Activated CD4-positive, alpha-beta memory T cell treated with anti-CD3 and anti-CD28 coated beads, Interleukin-2, amount 10 ng/mL, durations not matched to agents 7 days and 5 days (primary cell): ENCODE results near the gene EIF3K. TPM values are rescaled to one million over a fixed set of nuclear protein-coding genes. Genes with fewer than 3 reads are reported as not detected.
A peak's percentile ranks its signal among the peaks of the same experiment; 100 is the strongest.

Experiments
- CTCF ChIA-PET: fragments of 350-600 bp; sonication (Branson Sonifier 250); formaldehyde crosslinking; loops from one replicate; lab custom pipeline; 2021; ENCODE audit warnings: antibody characterized with exemption, inconsistent platforms; lab: Charles Lee
- POLR2A ChIA-PET: fragments of 350-600 bp; sonication (Branson Sonifier 250); formaldehyde crosslinking; loops from one replicate; lab custom pipeline; 2021; ENCODE audit warnings: antibody characterized with exemption; lab: Charles Lee
- DNase-seq: peaks from one replicate; pipeline ENCODE4 v3.0.0-alpha.2; 2020
- H3K27ac Mint-ChIP-seq: one replicate; pipeline ENCODE4 v1.8.0; 2021; ENCODE audit warnings: mild to moderate bottlenecking, mixed read lengths
- H3K27me3 Mint-ChIP-seq: one replicate; pipeline ENCODE4 v1.8.0; 2021; ENCODE audit warnings: mixed read lengths
- H3K36me3 Mint-ChIP-seq: one replicate; pipeline ENCODE4 v1.8.0; 2021; ENCODE audit warnings: low read depth, mixed read lengths
- H3K4me1 Mint-ChIP-seq: one replicate; pipeline ENCODE4 v1.8.0; 2021; ENCODE audit warnings: mixed read lengths
- H3K4me3 Mint-ChIP-seq: one replicate; pipeline ENCODE4 v1.8.0; 2021; ENCODE audit warnings: mild to moderate bottlenecking, mixed read lengths
- H3K9me3 Mint-ChIP-seq: one replicate; pipeline ENCODE4 v1.8.0; 2021; ENCODE audit warnings: mixed read lengths
- total RNA-seq, 2 experiments: library from RNA; stranded (reverse); gene quantifications; one replicate each; pipeline ENCODE4 v1.2.3, GENCODE V29; 2021

EIF3K gene
- total RNA-seq, 2 experiments from 2014 or later: 297 TPM

- peak; percentile 50 for DNase-seq
- no peaks in the 10 kb centered on the region for H3K9me3 Mint-ChIP-seq
- CTCF ChIA-PET: interaction anchor here (1.1 to 2.2 kb wide), 4 partner anchors 21 to 275 kb away, joined by 3 to 5 read pairs (median 3); partner anchors contain the start of genes MRPS12 and SARS2
- POLR2A ChIA-PET: interaction anchor here (1.3 to 2.7 kb wide), 2 partner anchors 14 to 26 kb away, joined by 4 to 12 read pairs; no protein-coding TSS in a partner anchor
- peaks cover 98% of the 10 kb centered on the region for H3K4me1 Mint-ChIP-seq
- peak overlapping the region; percentile 87 for H3K27ac Mint-ChIP-seq
- H3K27me3 Mint-ChIP-seq: no peaks in the 10 kb centered on the region
- peak overlapping the region; percentile 55 for H3K4me3 Mint-ChIP-seq
- peaks cover 71% of the 10 kb centered on the region for H3K36me3 Mint-ChIP-seq
These were observed 36.3 kb downstream of the EIF3K start for GRCh38 chr19:38655148-38655824.

GRCh38 chr19:38656171-38656981 is 37.4 kb downstream of the EIF3K start:
- Mint-ChIP-seq H3K27me3 (no peaks in the 10 kb centered on the region), H3K4me1 (peaks cover 94% of the 10 kb centered on the region), H3K4me3 (peak overlapping the region; percentile 54), H3K36me3 (peaks cover 79% of the 10 kb centered on the region), H3K9me3 (no peaks in the 10 kb centered on the region), H3K27ac (peak overlapping the region; percentile 87)
- ChIA-PET CTCF (interaction anchor here (0.9 to 1.9 kb wide), 8 partner anchors 13 to 274 kb away, joined by 3 to 8 read pairs (median 3); partner anchors contain the start of genes MRPS12 and SARS2), POLR2A (interaction anchor here (1.1 to 2.7 kb wide), 6 partner anchors 8 to 38 kb away, joined by 3 to 12 read pairs (median 4); partner anchors contain the start of genes ACTN4 and EIF3K)
- no peak for DNase-seq

GRCh38 chr19:38657633-38658222 is 38.7 kb downstream of the EIF3K start:
- no peak overlapping the region for H3K4me3 Mint-ChIP-seq
- peaks cover 78% of the 10 kb centered on the region for H3K36me3 Mint-ChIP-seq
- ChIA-PET POLR2A (interaction anchor here (1.1 to 2.7 kb wide), 4 partner anchors 9 to 39 kb away, joined by 3 to 12 read pairs (median 4); partner anchors contain the start of gene EIF3K), CTCF (interaction anchor here (0.9 to 1.9 kb wide), 4 partner anchors 12 to 191 kb away, joined by 3 to 8 read pairs (median 4); no protein-coding TSS in a partner anchor)
- H3K9me3 Mint-ChIP-seq: no peaks in the 10 kb centered on the region
- no peak for DNase-seq
- H3K4me1 Mint-ChIP-seq: peaks cover 90% of the 10 kb centered on the region
- no peaks in the 10 kb centered on the region for H3K27me3 Mint-ChIP-seq
- peak overlapping the region; percentile 87 for H3K27ac Mint-ChIP-seq

GRCh38 chr19:38658462-38659306 is 39.7 kb downstream of the EIF3K start:
- H3K36me3 Mint-ChIP-seq: peaks cover 79% of the 10 kb centered on the region
- CTCF ChIA-PET: interaction anchor here (1.2 to 1.8 kb wide), 3 partner anchors 11 to 256 kb away, joined by 3 to 8 read pairs (median 5); partner anchors contain the start of gene FAM98C
- POLR2A ChIA-PET: interaction anchor here (0.9 to 1.6 kb wide), 6 partner anchors 10 to 183 kb away, joined by 3 to 5 read pairs (median 4); partner anchors contain the start of gene ACTN4
- peak overlapping the region; percentile 87 for H3K27ac Mint-ChIP-seq
- no peak for DNase-seq
- H3K27me3 Mint-ChIP-seq: no peaks in the 10 kb centered on the region
- H3K4me3 Mint-ChIP-seq: no peak overlapping the region
- peaks cover 90% of the 10 kb centered on the region for H3K4me1 Mint-ChIP-seq
- no peaks in the 10 kb centered on the region for H3K9me3 Mint-ChIP-seq

GRCh38 chr19:38660724-38661123 is 41.7 kb downstream of the EIF3K start:
- Mint-ChIP-seq H3K9me3 (no peaks in the 10 kb centered on the region), H3K36me3 (peaks cover 66% of the 10 kb centered on the region), H3K4me3 (no peak overlapping the region), H3K27ac (no peak overlapping the region), H3K4me1 (peaks cover 87% of the 10 kb centered on the region), H3K27me3 (no peaks in the 10 kb centered on the region)
- ChIA-PET POLR2A (no interaction called here), CTCF (interaction anchor here (1.3 kb wide), 1 partner anchor 26 kb away, joined by 5 read pairs; no protein-coding TSS in a partner anchor)
- no peak for DNase-seq

- H3K27ac Mint-ChIP-seq: no peak overlapping the region
- no peak for DNase-seq
- H3K9me3 Mint-ChIP-seq: no peaks in the 10 kb centered on the region
- peaks cover 61% of the 10 kb centered on the region for H3K36me3 Mint-ChIP-seq
- H3K4me3 Mint-ChIP-seq: no peak overlapping the region
- H3K4me1 Mint-ChIP-seq: peaks cover 87% of the 10 kb centered on the region
- ChIA-PET POLR2A (no interaction called here), CTCF (interaction anchor here (1.7 kb wide), 1 partner anchor 258 kb away, joined by 5 read pairs; the partner anchor contains the start of gene FAM98C)
- no peaks in the 10 kb centered on the region for H3K27me3 Mint-ChIP-seq
These were observed 42.1 kb downstream of the EIF3K start for GRCh38 chr19:38661136-38661535.

GRCh38 chr19:38661996-38662395 is 43.0 kb downstream of the EIF3K start:
- Mint-ChIP-seq H3K27ac (no peak overlapping the region), H3K9me3 (no peaks in the 10 kb centered on the region), H3K4me1 (peaks cover 87% of the 10 kb centered on the region), H3K27me3 (no peaks in the 10 kb centered on the region), H3K36me3 (peaks cover 55% of the 10 kb centered on the region), H3K4me3 (no peak overlapping the region)
- POLR2A ChIA-PET: interaction anchor here (1.3 kb wide), 1 partner anchor 21 kb away, joined by 3 read pairs; no protein-coding TSS in a partner anchor
- CTCF ChIA-PET: interaction anchor here (1.4 to 1.7 kb wide), 2 partner anchors 38 to 259 kb away, joined by 3 to 5 read pairs; partner anchors contain the start of gene FAM98C
- DNase-seq: no peak

GRCh38 chr19:38662537-38663155 is 43.7 kb downstream of the EIF3K start:
- no peak overlapping the region for H3K4me3 Mint-ChIP-seq
- CTCF ChIA-PET: interaction anchor here (0.9 to 1.7 kb wide), 4 partner anchors 16 to 260 kb away, joined by 3 to 5 read pairs (median 4); partner anchors contain the start of genes ACTN4 and FAM98C
- DNase-seq: no peak
- H3K27ac Mint-ChIP-seq: no peak overlapping the region
- H3K27me3 Mint-ChIP-seq: no peaks in the 10 kb centered on the region
- POLR2A ChIA-PET: interaction anchor here (1.3 kb wide), 1 partner anchor 21 kb away, joined by 3 read pairs; no protein-coding TSS in a partner anchor
- H3K9me3 Mint-ChIP-seq: no peaks in the 10 kb centered on the region
- peaks cover 53% of the 10 kb centered on the region for H3K36me3 Mint-ChIP-seq
- H3K4me1 Mint-ChIP-seq: peaks cover 87% of the 10 kb centered on the region

- no peaks in the 10 kb centered on the region for H3K27me3 Mint-ChIP-seq
- CTCF ChIA-PET: interaction anchor here (0.9 to 1.4 kb wide), 3 partner anchors 16 to 156 kb away, joined by 3 to 4 read pairs (median 3); partner anchors contain the start of gene ACTN4
- H3K9me3 Mint-ChIP-seq: no peaks in the 10 kb centered on the region
- H3K27ac Mint-ChIP-seq: no peak overlapping the region
- peaks cover 87% of the 10 kb centered on the region for H3K4me1 Mint-ChIP-seq
- no peak overlapping the region for H3K4me3 Mint-ChIP-seq
- no peak for DNase-seq
- POLR2A ChIA-PET: interaction anchor here (1.4 kb wide), 1 partner anchor 13 kb away, joined by 4 read pairs; no protein-coding TSS in a partner anchor
- H3K36me3 Mint-ChIP-seq: peaks cover 53% of the 10 kb centered on the region
These were observed 44.2 kb downstream of the EIF3K start for GRCh38 chr19:38663156-38663651.

GRCh38 chr19:38663957-38664502 is 45.0 kb downstream of the EIF3K start:
- H3K9me3 Mint-ChIP-seq: no peaks in the 10 kb centered on the region
- H3K36me3 Mint-ChIP-seq: peaks cover 53% of the 10 kb centered on the region
- H3K4me1 Mint-ChIP-seq: peaks cover 87% of the 10 kb centered on the region
- ChIA-PET CTCF (interaction anchor here (1.2 to 1.6 kb wide), 2 partner anchors 14 to 27 kb away, joined by 3 to 4 read pairs; no protein-coding TSS in a partner anchor), POLR2A (interaction anchor here (0.9 to 1.4 kb wide), 6 partner anchors 14 to 27 kb away, joined by 3 to 4 read pairs (median 3); partner anchors contain the start of gene ACTN4)
- H3K27me3 Mint-ChIP-seq: no peaks in the 10 kb centered on the region
- no peak overlapping the region for H3K4me3 Mint-ChIP-seq
- peak; percentile 41 for DNase-seq
- peak overlapping the region; percentile 69 for H3K27ac Mint-ChIP-seq
